OCI-LY1 (cell line): Measurements from ENCODE around the gene CD93.

Experiments
- CTCF ChIP-seq: fragments of 200-600 bp; sonication (generic), shearing (Covaris generic); IDR thresholded peaks from 2 replicates; pipeline ENCODE4 v1.5.1; 2017; ENCODE audit warnings: mild to moderate bottlenecking, antibody characterized with exemption, low read length, moderate library complexity, mixed read lengths
- EZH2 ChIP-seq: fragments of 200-600 bp; sonication (generic), shearing (Covaris generic); IDR thresholded peaks from 2 replicates; pipeline ENCODE4 v1.8.0; 2017; ENCODE audit warnings: borderline replicate concordance, mixed run types, mild to moderate bottlenecking, antibody characterized with exemption, low read length, moderate library complexity, mixed read lengths

GRCh38 chr20:23106271-23106851 lies 20.2 kb upstream of the CD93 start:
- no peak for TF ChIP-seq CTCF
- TF ChIP-seq EZH2 = no peak
